Measurements from ENCODE around the gene GTF3C2.
"Not testable (repeated sequence)": the region's sequence is repeated elsewhere in the genome, so short reads cannot be mapped to it uniquely, and the experiment has no call there.

The GTF3C2 gene

GRCh38 chr2:27347641-27348040, 8.9 kb downstream of the GTF3C2 start:
- no peak overlapping the region for H3K9ac ChIP-seq (ENCODE audit: low read depth, low read length)
- peaks cover 16% of the 10 kb centered on the region for H3K36me3 ChIP-seq (ENCODE audit: insufficient read depth, low read depth, low read length)
- H3K4me1 ChIP-seq (ENCODE audit: insufficient read depth, low read length), result 0 out of 2 replicates have a peak, but pooled peaks cover 2% of the 10 kb centered on the region
- H3K4me3 ChIP-seq (ENCODE audit: low read length), result no peak overlapping the region
- no peaks in the 10 kb centered on the region for H3K9me3 ChIP-seq (ENCODE audit: insufficient read depth, low read depth, low read length)
- H3K27ac ChIP-seq (ENCODE audit: low read length), result no peak overlapping the region
- H3K27me3 ChIP-seq (ENCODE audit: insufficient read depth, low read length), result no peaks in the 10 kb centered on the region

GRCh38 chr2:27336173-27336572, 20.4 kb downstream of the GTF3C2 start:
- Histone ChIP-seq H3K27ac (ENCODE audit: low read length) (no peak overlapping the region), H3K9ac (ENCODE audit: low read depth, low read length) (no peak overlapping the region), H3K36me3 (ENCODE audit: insufficient read depth, low read depth, low read length) (peaks cover 83% of the 10 kb centered on the region), H3K4me1 (ENCODE audit: insufficient read depth, low read length) (no peaks in the 10 kb centered on the region), H3K9me3 (ENCODE audit: insufficient read depth, low read depth, low read length) (no peaks in the 10 kb centered on the region), H3K4me3 (ENCODE audit: low read length) (no peak overlapping the region), H3K27me3 (ENCODE audit: insufficient read depth, low read length) (no peaks in the 10 kb centered on the region)

- H3K27me3 ChIP-seq (ENCODE audit: insufficient read depth, low read length), result no peaks in the 10 kb centered on the region
- H3K4me3 ChIP-seq (ENCODE audit: low read length), result no peak overlapping the region
- H3K36me3 ChIP-seq (ENCODE audit: insufficient read depth, low read depth, low read length), result peaks cover 83% of the 10 kb centered on the region
- H3K9ac ChIP-seq (ENCODE audit: low read depth, low read length), result no peak overlapping the region
- no peaks in the 10 kb centered on the region for H3K4me1 ChIP-seq (ENCODE audit: insufficient read depth, low read length)
- no peaks in the 10 kb centered on the region for H3K9me3 ChIP-seq (ENCODE audit: insufficient read depth, low read depth, low read length)
- H3K27ac ChIP-seq (ENCODE audit: low read length), result no peak overlapping the region
These were observed 21.3 kb downstream of the GTF3C2 start for GRCh38 chr2:27335311-27335710.

- H3K27ac ChIP-seq (ENCODE audit: low read length), result no peak overlapping the region
- peaks cover 40% of the 10 kb centered on the region for H3K36me3 ChIP-seq (ENCODE audit: insufficient read depth, low read depth, low read length)
- H3K27me3 ChIP-seq (ENCODE audit: insufficient read depth, low read length), result no peaks in the 10 kb centered on the region
- H3K4me3 ChIP-seq (ENCODE audit: low read length), result no peak overlapping the region
- no peak overlapping the region for H3K9ac ChIP-seq (ENCODE audit: low read depth, low read length)
- peaks cover 10% of the 10 kb centered on the region for H3K4me1 ChIP-seq (ENCODE audit: insufficient read depth, low read length)
- no peaks in the 10 kb centered on the region for H3K9me3 ChIP-seq (ENCODE audit: insufficient read depth, low read depth, low read length)
These were observed 31.8 kb downstream of the GTF3C2 start for GRCh38 chr2:27324720-27325119.

GRCh38 chr2:27323596-27324285, 32.8 kb downstream of the GTF3C2 start:
- Histone ChIP-seq H3K36me3 (ENCODE audit: insufficient read depth, low read depth, low read length) (peaks cover 30% of the 10 kb centered on the region), H3K27me3 (ENCODE audit: insufficient read depth, low read length) (no peaks in the 10 kb centered on the region), H3K27ac (ENCODE audit: low read length) (peak overlapping the region; percentile 99), H3K9me3 (ENCODE audit: insufficient read depth, low read depth, low read length) (no peaks in the 10 kb centered on the region), H3K9ac (ENCODE audit: low read depth, low read length) (peak overlapping the region; percentile 100), H3K4me1 (ENCODE audit: insufficient read depth, low read length) (peaks cover 10% of the 10 kb centered on the region), H3K4me3 (ENCODE audit: low read length) (peak overlapping the region; percentile 99)

GRCh38 chr2:27322766-27323595, 33.6 kb downstream of the GTF3C2 start, which contains the start of gene MPV17:
Gene MPV17, minus strand, starts transcription at chr2:27323097. Its CDS starts 580 bp downstream, at chr2:27322517.
- Histone ChIP-seq H3K9me3 (ENCODE audit: insufficient read depth, low read depth, low read length) (no peaks in the 10 kb centered on the region), H3K4me1 (ENCODE audit: insufficient read depth, low read length) (peaks cover 10% of the 10 kb centered on the region), H3K36me3 (ENCODE audit: insufficient read depth, low read depth, low read length) (peaks cover 22% of the 10 kb centered on the region), H3K9ac (ENCODE audit: low read depth, low read length) (peak within 1 kb of the TSS; percentile 100), H3K27ac (ENCODE audit: low read length) (peak within 1 kb of the TSS; percentile 99), H3K27me3 (ENCODE audit: insufficient read depth, low read length) (no peaks in the 10 kb centered on the region), H3K4me3 (ENCODE audit: low read length) (peak within 1 kb of the TSS; percentile 99)

- Histone ChIP-seq H3K4me1 (ENCODE audit: insufficient read depth, low read length) (peaks cover 10% of the 10 kb centered on the region), H3K36me3 (ENCODE audit: insufficient read depth, low read depth, low read length) (peaks cover 19% of the 10 kb centered on the region), H3K4me3 (ENCODE audit: low read length) (peak overlapping the region; percentile 99), H3K9ac (ENCODE audit: low read depth, low read length) (peak overlapping the region; percentile 100), H3K9me3 (ENCODE audit: insufficient read depth, low read depth, low read length) (no peaks in the 10 kb centered on the region), H3K27me3 (ENCODE audit: insufficient read depth, low read length) (no peaks in the 10 kb centered on the region), H3K27ac (ENCODE audit: low read length) (peak overlapping the region; percentile 86)
These were observed 34.2 kb downstream of the GTF3C2 start for GRCh38 chr2:27322301-27322765.

- H3K4me3 ChIP-seq (ENCODE audit: low read length), result no peak overlapping the region; the same call in 1 of the 2 replicates
- no peaks in the 10 kb centered on the region for H3K9me3 ChIP-seq (ENCODE audit: insufficient read depth, low read depth, low read length)
- H3K27ac ChIP-seq (ENCODE audit: low read length), result no peak overlapping the region
- H3K9ac ChIP-seq (ENCODE audit: low read depth, low read length), result no peak overlapping the region
- peaks cover 6% of the 10 kb centered on the region; the same call in 1 of the 2 replicates for H3K36me3 ChIP-seq (ENCODE audit: insufficient read depth, low read depth, low read length)
- no peaks in the 10 kb centered on the region for H3K27me3 ChIP-seq (ENCODE audit: insufficient read depth, low read length)
- peaks cover 15% of the 10 kb centered on the region for H3K4me1 ChIP-seq (ENCODE audit: insufficient read depth, low read length)
These were observed 35.5 kb downstream of the GTF3C2 start for GRCh38 chr2:27320958-27321543.

GRCh38 chr2:27319839-27320238, 36.7 kb downstream of the GTF3C2 start:
- not testable (repeated sequence) for H3K36me3 ChIP-seq (ENCODE audit: insufficient read depth, low read depth, low read length); H3K27me3 ChIP-seq (ENCODE audit: insufficient read depth, low read length); H3K9me3 ChIP-seq (ENCODE audit: insufficient read depth, low read depth, low read length); H3K4me3 ChIP-seq (ENCODE audit: low read length); H3K27ac ChIP-seq (ENCODE audit: low read length); H3K9ac ChIP-seq (ENCODE audit: low read depth, low read length)
- peaks cover 18% of the 10 kb centered on the region for H3K4me1 ChIP-seq (ENCODE audit: insufficient read depth, low read length)

- Histone ChIP-seq H3K9me3 (ENCODE audit: insufficient read depth, low read depth, low read length) (no peaks in the 10 kb centered on the region), H3K27me3 (ENCODE audit: insufficient read depth, low read length) (no peaks in the 10 kb centered on the region), H3K9ac (ENCODE audit: low read depth, low read length) (no peak overlapping the region), H3K36me3 (ENCODE audit: insufficient read depth, low read depth, low read length) (no peaks in the 10 kb centered on the region), H3K4me3 (ENCODE audit: low read length) (no peak overlapping the region), H3K27ac (ENCODE audit: low read length) (no peak overlapping the region), H3K4me1 (ENCODE audit: insufficient read depth, low read length) (peaks cover 14% of the 10 kb centered on the region)
These were observed 39.7 kb downstream of the GTF3C2 start for GRCh38 chr2:27316655-27317412.

GRCh38 chr2:27315122-27315521, 41.4 kb downstream of the GTF3C2 start:
- Histone ChIP-seq H3K27me3 (ENCODE audit: insufficient read depth, low read length) (no peaks in the 10 kb centered on the region), H3K36me3 (ENCODE audit: insufficient read depth, low read depth, low read length) (no peaks in the 10 kb centered on the region), H3K27ac (ENCODE audit: low read length) (no peak overlapping the region), H3K9ac (ENCODE audit: low read depth, low read length) (no peak overlapping the region), H3K4me1 (ENCODE audit: insufficient read depth, low read length) (peaks cover 8% of the 10 kb centered on the region), H3K9me3 (ENCODE audit: insufficient read depth, low read depth, low read length) (no peaks in the 10 kb centered on the region), H3K4me3 (ENCODE audit: low read length) (no peak overlapping the region)
